T-helper 2 cell treated with Interferon-gamma antibody and Interleukin-4, amounts not matched to agents 100 ng/mL and 5 ng/mL, for 36 hours (primary cell): Measurements from ENCODE around the gene TUT1. TPM values are rescaled to one million over a fixed set of nuclear protein-coding genes. Genes with fewer than 3 reads are reported as not detected.

ENCODE experiments used
- intact Hi-C: fragments of 100-400 bp; cut with micrococcal nuclease; formaldehyde crosslinking; loops from one replicate; pipeline ENCODE4 v1.15.1; 2023
- total RNA-seq: library from RNA; stranded (reverse); gene quantifications from 2 replicates; pipeline ENCODE4 v1.2.3, GENCODE V29; 2022

Gene TUT1
- total RNA-seq, 1 donor from 2014 or later = 30.9 TPM

DNA sequence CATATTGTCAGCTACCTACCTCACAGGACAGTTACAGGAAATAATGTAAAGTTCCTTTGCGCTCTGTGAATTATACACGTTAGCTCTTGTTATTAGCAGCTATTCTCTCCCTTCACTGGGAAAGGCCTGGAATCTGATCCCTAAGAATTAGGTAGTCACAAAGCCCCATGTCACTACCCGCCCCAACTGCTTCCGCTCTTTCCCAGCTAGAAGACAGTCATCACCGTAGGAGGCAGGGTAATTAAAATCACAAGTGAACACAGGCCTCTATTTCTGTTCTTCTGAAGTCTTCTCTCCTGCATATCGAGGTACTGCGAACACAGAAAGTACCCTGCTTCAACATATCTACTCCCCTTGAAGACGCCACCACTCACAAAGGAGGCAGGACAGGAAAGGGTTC is 32.1 kb downstream of the TUT1 start:
- intact Hi-C loops = loop anchor here (10.0 kb wide), 1 partner anchor 434 kb away; the partner anchor contains the start of gene INCENP

DNA sequence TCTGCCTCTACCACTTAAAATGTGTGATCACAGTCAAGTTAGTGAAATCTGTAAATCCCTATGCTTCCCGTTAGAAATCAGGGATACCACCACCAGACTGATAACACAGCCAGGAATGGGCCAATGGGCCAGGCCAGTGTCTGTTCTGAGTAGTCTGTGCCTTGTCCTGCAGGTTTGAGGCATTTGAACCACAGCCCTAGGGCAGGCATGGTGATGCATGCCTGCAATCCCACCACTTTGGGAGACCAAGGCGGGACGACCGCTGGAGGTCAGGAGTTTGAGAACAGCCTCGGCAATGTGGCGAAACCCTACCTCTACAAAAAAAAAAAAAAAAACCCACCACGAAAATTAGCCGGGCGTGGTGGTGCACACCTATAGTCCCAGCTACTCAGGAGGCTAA is 32.7 kb downstream of the TUT1 start:
- intact Hi-C loops = loop anchor here (10.0 kb wide), 1 partner anchor 434 kb away; the partner anchor contains the start of gene INCENP

GRCh38 chr11:62556875-62557631 is 34.3 kb downstream of the TUT1 start:
- intact Hi-C loops = loop anchor here (1.0 to 10.0 kb wide), 4 partner anchors 16 to 432 kb away; partner anchors contain the start of genes EEF1G and INCENP

DNA sequence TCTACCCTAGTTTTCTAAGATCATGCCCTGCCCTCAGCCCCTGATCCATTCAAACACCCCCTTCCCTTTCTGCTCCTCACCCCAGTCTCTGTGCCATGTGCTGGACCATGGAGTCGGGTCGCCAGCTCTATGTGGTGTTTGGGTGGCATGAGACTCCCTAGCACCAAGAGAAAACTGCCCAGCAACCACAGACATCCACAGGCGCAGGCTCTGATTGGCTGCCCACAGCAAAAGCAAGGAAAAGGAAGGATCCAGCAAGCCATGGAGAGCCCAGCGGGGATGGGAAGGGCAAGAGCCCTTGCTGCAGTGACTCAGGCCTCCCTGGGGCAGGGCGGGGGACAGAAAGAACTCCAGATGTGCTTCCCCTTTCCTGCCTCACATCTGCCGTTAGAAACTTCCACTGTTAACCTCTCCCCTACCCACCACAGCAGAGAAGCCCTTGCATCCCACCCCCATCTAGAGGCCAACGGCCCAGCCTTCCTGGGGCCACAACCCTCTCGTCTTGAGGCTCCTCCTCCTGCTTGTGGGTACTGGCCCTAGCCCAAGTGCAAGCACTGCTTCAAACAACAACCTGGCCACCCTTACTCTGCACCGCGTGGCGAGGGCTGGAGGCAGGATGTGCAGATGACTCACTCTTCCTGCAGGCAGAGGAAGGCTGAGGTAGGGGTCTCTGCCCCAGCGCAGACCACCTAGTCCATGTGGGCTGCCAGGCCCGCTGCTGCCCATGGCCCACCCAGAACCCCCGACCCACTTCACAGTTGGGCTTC is 35.0 kb downstream of the TUT1 start:
- intact Hi-C loops = loop anchor here (1.0 to 10.0 kb wide), 3 partner anchors 17 to 431 kb away; partner anchors contain the start of genes EEF1G and INCENP

- intact Hi-C loops = loop anchor here (1.0 to 10.0 kb wide), 4 partner anchors 18 to 431 kb away; partner anchors contain the start of genes EEF1G, INCENP and TUT1
Observed at GRCh38 chr11:62555464-62556107, 35.7 kb downstream of the TUT1 start.

DNA sequence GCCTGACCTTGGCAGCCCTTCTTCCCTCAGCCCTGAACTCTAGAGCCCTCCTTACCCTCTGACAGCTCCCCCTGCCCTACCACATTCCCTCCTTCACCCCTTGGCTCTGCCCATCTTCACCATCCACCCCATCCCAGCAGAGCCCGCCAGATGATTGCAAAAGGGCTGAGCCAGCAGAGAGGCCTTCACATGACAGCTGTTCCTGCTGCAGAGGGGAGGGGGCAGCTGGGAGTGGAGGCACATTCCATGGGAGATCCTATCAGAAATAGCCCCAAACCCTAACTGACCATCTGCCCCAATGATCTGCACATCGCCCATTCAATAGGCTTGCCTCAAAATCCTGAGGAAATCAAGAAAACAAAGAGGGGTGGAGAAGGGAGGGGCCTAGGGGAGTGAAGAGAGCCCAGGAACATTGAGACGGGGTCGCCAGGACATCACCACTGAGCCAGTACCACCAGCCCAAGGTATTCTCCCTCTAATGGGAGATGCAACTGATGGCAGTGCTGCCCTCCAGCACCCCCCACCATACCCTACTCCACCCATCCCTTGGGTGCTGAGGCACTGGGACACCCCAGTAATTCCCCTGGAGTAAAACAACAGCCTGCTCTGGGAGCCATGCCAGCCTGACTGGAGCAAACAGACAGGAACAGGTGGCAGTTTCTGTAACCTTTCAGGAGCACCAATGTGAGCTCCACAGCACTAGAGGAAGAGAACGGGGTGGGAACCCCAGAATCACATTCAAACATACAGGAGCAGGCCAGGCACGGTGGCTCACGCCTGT is 36.7 kb downstream of the TUT1 start:
- intact Hi-C loops = loop anchor here (1.0 to 10.0 kb wide), 2 partner anchors 37 to 430 kb away; partner anchors contain the start of genes INCENP and TUT1

- intact Hi-C loops = loop anchor here (10.0 kb wide), 1 partner anchor 429 kb away; the partner anchor contains the start of gene INCENP
Observed at GRCh38 chr11:62553839-62554361, 37.4 kb downstream of the TUT1 start.

DNA sequence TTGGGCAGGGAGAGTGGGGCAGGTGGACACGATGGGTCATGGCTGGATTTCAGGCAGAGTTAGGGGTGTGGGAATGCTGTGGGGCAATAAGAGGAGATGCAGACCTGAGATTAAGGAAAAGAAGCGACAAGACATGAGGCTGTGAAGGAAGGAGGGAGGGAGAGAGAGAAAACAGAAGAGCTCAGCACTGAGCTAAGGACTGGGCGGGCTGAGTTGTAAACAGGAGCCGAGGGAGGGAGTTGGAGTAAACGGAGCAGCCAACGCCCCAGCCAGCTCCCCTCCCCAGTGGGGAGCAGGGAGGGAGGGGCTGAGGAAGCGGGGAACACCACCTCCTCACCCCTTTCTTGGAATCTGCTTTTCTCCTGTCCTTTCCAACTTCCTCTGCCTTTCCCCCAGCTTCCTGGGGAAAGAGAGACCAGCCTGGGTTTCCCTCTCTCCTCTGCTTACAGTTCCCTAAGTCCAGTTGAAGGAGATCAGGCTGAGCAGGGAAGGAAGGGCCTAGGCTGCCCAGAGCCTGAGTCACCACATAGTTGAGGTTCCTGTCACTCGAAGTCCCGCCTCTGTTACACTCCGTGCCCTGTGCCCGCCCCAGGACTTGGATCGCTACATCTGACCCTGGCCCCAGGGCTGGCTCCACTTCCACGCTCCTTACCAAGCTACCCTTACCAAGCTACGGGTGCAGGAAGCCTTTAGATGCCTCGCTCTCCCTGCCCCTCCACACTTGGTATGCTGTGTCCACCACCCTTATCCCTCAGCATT is 38.1 kb downstream of the TUT1 start:
- intact Hi-C loops = loop anchor here (10.0 kb wide), 1 partner anchor 428 kb away; the partner anchor contains the start of gene INCENP

GRCh38 chr11:62552485-62553079 is 38.7 kb downstream of the TUT1 start:
- intact Hi-C loops = loop anchor here (10.0 kb wide), 1 partner anchor 428 kb away; the partner anchor contains the start of gene INCENP

GRCh38 chr11:62550478-62550877 is 40.8 kb downstream of the TUT1 start:
- intact Hi-C loops = loop anchor here (10.0 kb wide), 1 partner anchor 426 kb away; the partner anchor contains the start of gene INCENP

DNA sequence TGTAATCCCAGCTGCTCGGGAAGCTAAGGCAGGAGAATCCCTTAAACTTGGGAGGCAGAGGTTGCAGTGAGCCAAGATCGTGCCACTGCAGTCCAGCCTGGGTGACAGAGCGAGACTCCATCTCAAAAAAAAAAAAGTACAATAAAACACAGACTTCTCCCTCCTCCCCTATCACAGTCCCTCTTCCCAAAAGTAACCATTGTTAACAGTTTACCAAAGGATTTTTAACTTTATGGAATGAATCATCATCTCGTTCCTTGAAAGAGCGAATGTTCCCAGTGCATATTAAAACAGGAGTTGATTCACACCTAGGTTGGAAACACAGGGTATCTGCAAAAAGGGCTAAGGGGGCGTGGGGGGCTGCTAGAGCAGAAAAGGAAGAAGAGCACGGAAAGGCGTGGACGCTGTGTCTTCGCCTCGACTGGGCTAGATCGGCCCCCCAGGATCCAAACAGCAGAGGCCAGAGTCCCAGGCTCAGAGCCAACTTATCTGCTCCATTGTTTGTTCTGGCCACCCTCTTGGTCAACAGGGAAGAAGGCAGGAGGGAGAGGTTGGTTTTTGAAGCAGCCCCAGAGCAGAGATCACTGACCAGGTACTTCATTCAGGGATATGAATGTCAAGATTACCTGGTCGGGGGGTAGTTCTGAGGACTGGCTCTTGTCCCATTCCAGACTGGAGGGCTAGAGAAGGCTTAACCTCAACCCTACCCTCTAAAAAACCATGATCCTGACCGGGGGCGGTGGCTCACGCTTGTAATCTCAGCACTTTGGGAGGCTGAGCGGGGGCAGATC is 42.6 kb downstream of the TUT1 start:
- intact Hi-C loops = no loop called here

GRCh38 chr11:62547691-62548281 is 43.5 kb downstream of the TUT1 start:
- intact Hi-C loops = no loop called here

- intact Hi-C loops = loop anchor here (1.0 kb wide), 1 partner anchor 26 kb away; the partner anchor contains the start of gene EEF1G
Observed at GRCh38 chr11:62546929-62547625, 44.2 kb downstream of the TUT1 start.

DNA sequence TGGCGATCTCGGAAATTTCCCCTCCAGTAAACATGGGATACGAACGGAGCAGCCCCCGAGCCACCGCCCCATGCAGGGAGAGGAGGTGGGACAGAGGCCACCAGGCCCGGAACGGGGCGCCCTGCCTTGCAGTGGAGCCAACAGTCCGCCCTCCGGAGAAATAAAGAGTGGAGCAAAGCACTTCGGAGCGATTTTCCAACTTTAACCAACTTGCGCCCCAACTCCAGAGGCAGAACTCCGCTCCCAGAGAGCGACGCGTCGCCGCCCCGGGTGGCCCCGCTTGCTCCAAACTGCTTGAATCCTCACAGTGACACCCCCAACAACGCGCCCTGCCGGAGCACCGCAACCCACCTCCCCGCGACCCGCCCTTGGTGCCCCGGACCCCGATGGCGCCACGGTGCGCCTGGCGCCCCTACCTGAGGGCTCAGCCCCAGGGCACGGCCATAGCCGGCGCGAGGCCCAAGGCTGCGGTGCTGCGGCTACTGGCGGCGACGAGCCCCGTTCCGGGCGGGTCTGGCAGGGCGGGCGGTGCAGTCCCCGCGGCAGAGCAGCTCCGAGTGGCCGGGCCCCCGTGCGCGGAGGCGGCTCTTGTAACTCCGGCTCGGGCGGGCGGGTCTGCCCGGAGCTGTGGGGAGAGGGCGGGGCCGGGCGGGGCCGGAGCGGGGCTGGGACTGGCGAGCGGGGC is 44.9 kb downstream of the TUT1 start, which contains the start of gene AHNAK:
AHNAK (minus strand) TSS at position 563 of the 685 bp plus-strand sequence. CDS start 10,708 bp downstream, outside the sequence.
- intact Hi-C loops = loop anchor here (1.0 kb wide), 1 partner anchor 27 kb away; the partner anchor contains the start of gene EEF1G

DNA sequence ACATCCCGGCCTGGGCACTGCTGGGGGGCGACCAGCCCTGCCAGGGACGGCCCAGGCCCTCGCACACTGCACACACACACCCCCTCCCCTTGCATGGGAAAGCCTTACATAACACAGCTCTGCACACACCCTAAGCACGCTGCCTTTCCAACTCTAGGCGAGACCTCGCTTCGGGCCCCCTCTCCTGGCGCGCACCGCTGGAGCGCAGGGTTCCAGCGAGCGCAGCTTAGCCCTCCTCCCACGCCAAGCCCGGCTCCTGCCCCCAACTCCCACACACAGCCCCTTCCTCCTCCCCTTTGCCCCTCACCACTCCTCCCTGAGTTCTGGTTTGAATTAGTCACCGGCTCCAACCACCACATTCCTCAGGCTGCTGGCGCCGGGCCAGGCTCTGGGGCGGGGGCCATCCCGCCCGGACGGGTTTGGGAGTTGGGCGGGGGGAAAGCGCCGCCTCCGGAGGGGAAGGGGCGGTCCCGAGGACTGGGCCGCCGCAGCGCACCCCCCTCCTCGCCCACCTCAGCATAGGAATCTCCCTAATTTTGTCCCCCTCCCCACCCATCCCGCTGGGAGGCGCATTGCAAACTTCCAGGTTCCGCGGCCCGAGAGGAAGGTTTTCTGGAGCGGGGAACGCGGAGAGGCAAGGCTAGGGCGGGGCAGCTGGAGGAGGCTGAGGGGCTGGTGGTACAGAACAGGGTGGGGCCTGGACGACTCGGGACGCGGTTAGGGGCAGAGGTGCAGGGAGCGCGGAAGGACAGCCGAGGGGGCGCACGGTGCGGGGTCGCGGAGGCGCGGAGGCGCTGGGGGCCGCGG is 45.7 kb downstream of the TUT1 start:
- intact Hi-C loops = loop anchor here (1.0 kb wide), 1 partner anchor 28 kb away; the partner anchor contains the start of gene EEF1G
